Keratinocyte (primary cell): ENCODE measurements around the gene RSL1D1. TPM values are rescaled to one million over a fixed set of nuclear protein-coding genes. Genes with fewer than 3 reads are reported as not detected.

Experiments
- DNase-seq: peaks from one replicate; pipeline ENCODE4 v3.0.0-alpha.2; 2011; ENCODE audit warnings: low read depth, missing footprints, low spot score
- FAIRE-seq: peaks from 2 replicates; lab custom pipeline; 2011; peaks lifted over from hg19 to GRCh38; lab: Jason Lieb, UNC
- H2AFZ ChIP-seq: 2 replicates; pipeline ENCODE4 v1.6.0; 2012; ENCODE audit warnings: low read length, control low read depth, inconsistent platforms; ENCODE audit not compliant: control insufficient read depth
- H3K27ac ChIP-seq: 2 replicates; pipeline ENCODE4 v1.5.1; 2011; ENCODE audit warnings: low read length; ENCODE audit not compliant: control insufficient read depth, insufficient read depth
- H3K27me3 ChIP-seq: 3 replicates; pipeline ENCODE4 v1.6.0; 2011; ENCODE audit warnings: low read length; ENCODE audit not compliant: control insufficient read depth, insufficient read depth; ENCODE audit errors: extremely low read depth
- H3K36me3 ChIP-seq, 2 experiments: 2 replicates in 1 of 2; 3 replicates in 1 of 2; pipeline ENCODE4 v1.5.1; 2011; ENCODE audit warnings: low read length in 2 of 2, mild to moderate bottlenecking in 1 of 2; ENCODE audit not compliant: control insufficient read depth in 2 of 2, insufficient read depth in 2 of 2; ENCODE audit errors: extremely low read depth in 1 of 2
- H3K4me1 ChIP-seq: 3 replicates; pipeline ENCODE4 v1.5.1; 2011; ENCODE audit warnings: low read length; ENCODE audit not compliant: control insufficient read depth, insufficient read depth; ENCODE audit errors: extremely low read depth
- H3K4me2 ChIP-seq: 3 replicates; pipeline ENCODE4 v1.6.0; 2011; ENCODE audit warnings: low read depth, low read length; ENCODE audit not compliant: control insufficient read depth, insufficient read depth; ENCODE audit errors: extremely low read depth
- H3K4me3 ChIP-seq, 3 experiments: fragments of 200-600 bp in 1 of 3; sonication (generic) in 1 of 3; 2 replicates in 2 of 3; 3 replicates in 1 of 3; pipeline ENCODE4 v1.5.1; 2011 to 2016; ENCODE audit warnings: low read length in 3 of 3, mild to moderate bottlenecking in 3 of 3, control low read depth in 2 of 3, inconsistent platforms in 1 of 3, low read depth in 1 of 3, mixed read lengths in 1 of 3, mixed run types in 1 of 3, moderate library complexity in 1 of 3; ENCODE audit not compliant: control insufficient read depth in 2 of 3, insufficient read depth in 2 of 3; ENCODE audit errors: extremely low read depth in 1 of 3
- H3K79me2 ChIP-seq: 2 replicates; pipeline ENCODE4 v1.6.0; 2012; ENCODE audit warnings: low read length; ENCODE audit not compliant: control insufficient read depth, insufficient read depth
- H3K9ac ChIP-seq: 3 replicates; pipeline ENCODE4 v1.6.0; 2011; ENCODE audit warnings: low read length; ENCODE audit not compliant: control insufficient read depth, insufficient read depth; ENCODE audit errors: extremely low read depth
- H3K9me1 ChIP-seq: 3 replicates; pipeline ENCODE4 v1.6.0; 2011; ENCODE audit warnings: low read length; ENCODE audit not compliant: control insufficient read depth, insufficient read depth; ENCODE audit errors: extremely low read depth
- H3K9me3 ChIP-seq: 2 replicates; pipeline ENCODE4 v1.5.1; 2012; ENCODE audit warnings: low read depth, low read length; ENCODE audit not compliant: control insufficient read depth
- H4K20me1 ChIP-seq: 3 replicates; pipeline ENCODE4 v1.6.0; 2011; ENCODE audit warnings: low read length; ENCODE audit not compliant: control insufficient read depth, insufficient read depth; ENCODE audit errors: extremely low read depth
- CTCF ChIP-seq, 3 experiments: IDR thresholded peaks in 1 of 3; conservative IDR thresholded peaks in 1 of 3; optimal IDR thresholded peaks in 1 of 3; 2 replicates in 2 of 3; 3 replicates in 1 of 3; pipeline versions ENCODE3 to v1.5.1; 2011; ENCODE audit warnings: low read length in 3 of 3, mild to moderate bottlenecking in 3 of 3, moderate library complexity in 2 of 3, control low read depth in 1 of 3, inconsistent platforms in 1 of 3; ENCODE audit not compliant: insufficient read depth in 2 of 3; ENCODE audit errors: extremely low read depth in 1 of 3
- EZH2 ChIP-seq: IDR thresholded peaks from one replicate; pipeline ENCODE4 v1.6.1; 2012; ENCODE audit warnings: inconsistent platforms, mild to moderate bottlenecking, low read length, moderate library complexity
- dilution Hi-C: fragments of 300-500 bp; cut with MboI; formaldehyde crosslinking; loops from one replicate; pipeline ENCODE4 v1.7.0; 2020; ENCODE audit warnings: low sequenced_read_pairs; ENCODE audit not compliant: extremely low pct_ligation_motif_present
- polyA plus RNA-seq, 5 experiments: library from polyadenylated mRNA; depleted of rRNA in 3 of 5; stranded (reverse) in 3 of 5; stranded (forward) in 1 of 5; unstranded in 1 of 5; fragments of >200 nt; gene quantifications; 1 replicate in 1 of 5; 2 replicates in 3 of 5; 3 replicates in 1 of 5; pipeline versions ENCODE4 v1.2.1 to v1.2.3, GENCODE V29; 2011 to 2012; ENCODE audit warnings: missing spikeins in 2 of 5, low read depth in 1 of 5, low replicate concordance in 1 of 5

RSL1D1 gene
- polyA plus RNA-seq, 1 donor (not counting 4 experiments of a cell fraction or from before 2014, with no cell fraction given) = 185 TPM

GRCh38 chr16:11884035-11884434, 32.7 kb upstream of the RSL1D1 start:
- FAIRE-seq (no peak), DNase-seq (no peak)
- Histone ChIP-seq H3K27me3 (no peaks in the 10 kb centered on the region), H3K27ac (no peak overlapping the region), H3K36me3 (peaks cover 7 to 29% of the 10 kb centered on the region in 2 experiments), H2AFZ (no peak overlapping the region), H3K4me3 (no peak overlapping the region), H3K9me1 (no peaks in the 10 kb centered on the region), H3K4me2 (no peak overlapping the region), H4K20me1 (no peaks in the 10 kb centered on the region), H3K79me2 (peaks cover 6% of the 10 kb centered on the region), H3K4me1 (no peaks in the 10 kb centered on the region), H3K9ac (no peak overlapping the region), H3K9me3 (no peaks in the 10 kb centered on the region)
- dilution Hi-C loops = no loop called here
- TF ChIP-seq CTCF (optimal IDR thresholded peaks at IDR 0.05 in 1 of 3, IDR thresholded peaks at IDR 0.05 in 1 of 3, conservative IDR thresholded peaks at IDR 0.05 in 1 of 3; ENCODE audit: extremely low read depth in 1 of 3, insufficient read depth in 2 of 3, low read length in 3 of 3) (no peak), EZH2 (no peak)

GRCh38 chr16:11880007-11880406, 28.7 kb upstream of the RSL1D1 start:
- FAIRE-seq (no peak), DNase-seq (no peak)
- Histone ChIP-seq H3K4me2 (no peak overlapping the region), H3K79me2 (peaks cover 3% of the 10 kb centered on the region), H3K36me3 (peaks cover 20 to 25% of the 10 kb centered on the region in 2 experiments), H3K9ac (no peak overlapping the region), H3K4me3 (no peak overlapping the region), H2AFZ (no peak overlapping the region), H4K20me1 (no peaks in the 10 kb centered on the region), H3K27ac (peak overlapping the region; percentile 36), H3K9me1 (no peaks in the 10 kb centered on the region), H3K4me1 (no peaks in the 10 kb centered on the region), H3K9me3 (no peaks in the 10 kb centered on the region), H3K27me3 (no peaks in the 10 kb centered on the region)
- TF ChIP-seq CTCF (optimal IDR thresholded peaks at IDR 0.05 in 1 of 3, IDR thresholded peaks at IDR 0.05 in 1 of 3, conservative IDR thresholded peaks at IDR 0.05 in 1 of 3; ENCODE audit: extremely low read depth in 1 of 3, insufficient read depth in 2 of 3, low read length in 3 of 3) (no peak), EZH2 (no peak)
- dilution Hi-C loops = no loop called here
